Esophagus squamous epithelium (tissue), 5 donors: Measurements from ENCODE around the gene RGS6. TPM values are rescaled to one million over a fixed set of nuclear protein-coding genes. Genes with fewer than 3 reads are reported as not detected.

Experiments used
- DNase-seq: peaks from one replicate; lab custom pipeline; 2025; lab: John Stamatoyannopoulos, UW
- H3K27ac ChIP-seq, 4 donors: fragments of 200-600 bp; sonication (generic); one replicate each; pipeline ENCODE4 v1.5.1; 2016 to 2019; ENCODE audit warnings: mild to moderate bottlenecking in 1 of 4
- H3K27me3 ChIP-seq, 4 donors: fragments of 200-600 bp; sonication (generic); 1 replicate in 3 of 4; 2 replicates in 1 of 4; pipeline versions ENCODE4 v1.5.1 to v1.6.0; 2017 to 2021; ENCODE audit warnings: antibody characterized with exemption in 1 of 4
- H3K36me3 ChIP-seq, 3 donors: fragments of 200-600 bp; sonication (generic); one replicate each; pipeline ENCODE4 v1.5.1; 2016 to 2019
- H3K4me1 ChIP-seq, 3 donors: fragments of 200-600 bp; sonication (generic); one replicate each; pipeline ENCODE4 v1.5.1; 2017 to 2019
- H3K4me3 ChIP-seq, 4 donors: fragments of 200-600 bp; sonication (generic); 1 replicate in 3 of 4; 2 replicates in 1 of 4; pipeline ENCODE4 v1.5.1; 2016 to 2019; ENCODE audit warnings: mild to moderate bottlenecking in 2 of 4, moderate library complexity in 1 of 4
- H3K9me3 ChIP-seq, 3 donors: fragments of 200-600 bp; sonication (generic); one replicate each; pipeline ENCODE4 v1.5.1; 2016 to 2019
- POLR2A ChIP-seq, 4 donors: fragments of 450-650 bp; IDR thresholded peaks; one replicate each; pipeline ENCODE4 v1.6.1; 2017; ENCODE audit warnings: antibody characterized with exemption in 4 of 4, mild to moderate bottlenecking in 4 of 4, moderate library complexity in 3 of 4
- WGBS, 2 donors: methylation state at CpG; one replicate each; pipeline ENCODE4 v1.1.5; 2018; 5-methylcytosine and 5-hydroxymethylcytosine counted together
- intact Hi-C: fragments of 100-400 bp; cut with DNase I; formaldehyde crosslinking; loops from one replicate; pipeline ENCODE4 v1.15.0; 2022
- total RNA-seq, 4 donors: library from RNA; depleted of rRNA; stranded (reverse); fragments of >200 nt; gene quantifications; one replicate each; pipeline ENCODE4 v1.1.0, GENCODE V29; 2016
- TF ChIP-seq, protein P1 (sequence below), 6 experiments: fragments of 450-650 bp in 4 of 6; fragments of 200-600 bp in 2 of 6; sonication (generic) in 2 of 6; IDR thresholded peaks; one replicate each; pipeline ENCODE4 v1.5.1; 2016 to 2019; ENCODE audit warnings: antibody characterized with exemption in 6 of 6, mild to moderate bottlenecking in 4 of 6, moderate library complexity in 4 of 6
- donor health status: DM: yes; HTN: yes; CAD: no.

RGS6 gene
- total RNA-seq, 4 donors from 2014 or later: 0.06 to 0.76 (median 0.66) TPM; not detected in 1

DNA sequence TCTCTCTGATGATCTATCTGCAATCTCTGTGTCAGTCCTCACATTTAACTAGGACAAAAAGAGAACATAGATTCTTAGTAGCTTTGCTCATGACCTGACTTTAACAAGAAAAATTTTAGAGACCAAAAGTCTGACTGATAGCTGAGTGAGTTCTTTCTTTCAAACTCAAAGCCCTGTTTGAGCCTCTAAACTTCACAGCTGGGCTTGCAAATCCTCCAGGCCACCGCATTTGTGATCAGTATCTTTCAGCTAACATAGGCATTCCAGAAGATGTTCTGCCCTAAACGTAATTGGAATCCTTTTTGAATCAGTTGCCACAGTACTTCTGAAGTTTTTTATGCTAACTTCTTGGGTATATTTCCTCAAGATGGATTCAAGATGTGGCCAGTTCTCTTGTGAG is 502.6 kb downstream of the RGS6 start:
- no peak for TF ChIP-seq POLR2A (IDR thresholded peaks at IDR 0.05)
- TF ChIP-seq, protein P1, sequence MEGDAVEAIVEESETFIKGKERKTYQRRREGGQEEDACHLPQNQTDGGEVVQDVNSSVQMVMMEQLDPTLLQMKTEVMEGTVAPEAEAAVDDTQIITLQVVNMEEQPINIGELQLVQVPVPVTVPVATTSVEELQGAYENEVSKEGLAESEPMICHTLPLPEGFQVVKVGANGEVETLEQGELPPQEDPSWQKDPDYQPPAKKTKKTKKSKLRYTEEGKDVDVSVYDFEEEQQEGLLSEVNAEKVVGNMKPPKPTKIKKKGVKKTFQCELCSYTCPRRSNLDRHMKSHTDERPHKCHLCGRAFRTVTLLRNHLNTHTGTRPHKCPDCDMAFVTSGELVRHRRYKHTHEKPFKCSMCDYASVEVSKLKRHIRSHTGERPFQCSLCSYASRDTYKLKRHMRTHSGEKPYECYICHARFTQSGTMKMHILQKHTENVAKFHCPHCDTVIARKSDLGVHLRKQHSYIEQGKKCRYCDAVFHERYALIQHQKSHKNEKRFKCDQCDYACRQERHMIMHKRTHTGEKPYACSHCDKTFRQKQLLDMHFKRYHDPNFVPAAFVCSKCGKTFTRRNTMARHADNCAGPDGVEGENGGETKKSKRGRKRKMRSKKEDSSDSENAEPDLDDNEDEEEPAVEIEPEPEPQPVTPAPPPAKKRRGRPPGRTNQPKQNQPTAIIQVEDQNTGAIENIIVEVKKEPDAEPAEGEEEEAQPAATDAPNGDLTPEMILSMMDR (IDR thresholded peaks at IDR 0.05): no peak
- Histone ChIP-seq H3K4me3 (no peak overlapping the region), H3K36me3 (no peaks in the 10 kb centered on the region), H3K27ac (no peak overlapping the region), H3K27me3 (no peaks in the 10 kb centered on the region), H3K4me1 (no peaks in the 10 kb centered on the region), H3K9me3 (no peaks in the 10 kb centered on the region)
- intact Hi-C loops: no loop called here
- 50 to 62% methylated on average over 2 of the region's 2 CpGs for WGBS, 2 donors
- DNase-seq: no peak

- Histone ChIP-seq H3K4me1 (peaks cover 0 to 6% (median 0%) of the 10 kb centered on the region in 3 donors), H3K36me3 (no peaks in the 10 kb centered on the region), H3K27me3 (no peaks in the 10 kb centered on the region), H3K4me3 (no peak overlapping the region), H3K9me3 (no peaks in the 10 kb centered on the region), H3K27ac (no peak overlapping the region)
- no peak for DNase-seq
- intact Hi-C loops: no loop called here
- WGBS, 2 donors: 68% methylated on average over 4 of the region's 4 CpGs
- TF ChIP-seq POLR2A (IDR thresholded peaks at IDR 0.05): no peak
- TF ChIP-seq, protein P1 (IDR thresholded peaks at IDR 0.05): no peak
Observed at GRCh38 chr14:72439707-72440106, 507.5 kb downstream of the RGS6 start.

- H3K4me1 ChIP-seq: peaks cover 0 to 10% (median 0%) of the 10 kb centered on the region in 3 donors
- no peaks in the 10 kb centered on the region for H3K36me3 ChIP-seq
- no peak overlapping the region for H3K4me3 ChIP-seq
- TF ChIP-seq, protein P1 (IDR thresholded peaks at IDR 0.05): no peak
- TF ChIP-seq POLR2A (IDR thresholded peaks at IDR 0.05): no peak
- no peaks in the 10 kb centered on the region for H3K27me3 ChIP-seq
- H3K9me3 ChIP-seq: no peaks in the 10 kb centered on the region
- 88 to 100% methylated on average over 2 of the region's 2 CpGs for WGBS, 2 donors
- DNase-seq: no peak
- H3K27ac ChIP-seq: no peak overlapping the region
- intact Hi-C loops: no loop called here
Observed at GRCh38 chr14:72443256-72443655, 511.0 kb downstream of the RGS6 start.

GRCh38 chr14:72443991-72444441 is 511.8 kb downstream of the RGS6 start:
- H3K9me3 ChIP-seq: no peaks in the 10 kb centered on the region
- intact Hi-C loops: no loop called here
- TF ChIP-seq POLR2A (IDR thresholded peaks at IDR 0.05): no peak
- TF ChIP-seq, protein P1 (IDR thresholded peaks at IDR 0.05): no peak
- no peak overlapping the region for H3K4me3 ChIP-seq
- peaks cover 0 to 10% (median 0%) of the 10 kb centered on the region in 3 donors for H3K4me1 ChIP-seq
- no peaks in the 10 kb centered on the region for H3K27me3 ChIP-seq
- no peak for DNase-seq
- WGBS, 2 donors: 47 to 52% methylated on average over 6 of the region's 8 CpGs
- no peak overlapping the region for H3K27ac ChIP-seq
- no peaks in the 10 kb centered on the region for H3K36me3 ChIP-seq

DNA sequence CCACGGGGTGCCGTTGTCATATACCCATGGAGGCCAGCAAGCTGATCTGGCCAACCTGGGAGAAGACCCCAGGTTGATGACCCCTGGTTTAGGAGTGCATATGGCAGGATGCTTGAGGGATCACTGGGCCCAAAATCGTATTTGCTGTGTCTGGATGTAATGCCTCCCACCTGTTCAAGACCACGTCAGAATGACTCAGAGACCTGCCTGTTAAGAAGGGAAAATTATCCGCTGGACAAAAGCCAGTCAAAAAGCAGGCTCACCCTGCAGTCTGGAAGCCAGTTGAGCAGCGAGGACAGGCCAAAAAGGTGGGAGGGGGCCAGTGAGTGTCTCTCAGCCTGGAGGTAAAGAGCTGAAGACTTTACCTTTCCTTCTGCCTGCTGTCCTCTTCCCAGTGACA is 512.5 kb downstream of the RGS6 start:
- intact Hi-C loops: no loop called here
- no peaks in the 10 kb centered on the region for H3K27me3 ChIP-seq
- TF ChIP-seq POLR2A (IDR thresholded peaks at IDR 0.05): no peak
- TF ChIP-seq, protein P1 (IDR thresholded peaks at IDR 0.05): no peak
- H3K4me3 ChIP-seq: no peak overlapping the region
- WGBS, 2 donors: 54 to 73% methylated on average over 3 to 6 of the region's 6 CpGs
- peaks cover 0 to 10% (median 0%) of the 10 kb centered on the region in 3 donors for H3K4me1 ChIP-seq
- no peak for DNase-seq
- H3K9me3 ChIP-seq: no peaks in the 10 kb centered on the region
- H3K27ac ChIP-seq: no peak overlapping the region
- no peaks in the 10 kb centered on the region for H3K36me3 ChIP-seq
